ENCODE measurements around the gene INPP4B.

GRCh38 chr4:142309772-142310171, 536.3 kb downstream of the INPP4B start:
- TF ChIP-seq CTCF (IDR thresholded peaks at IDR 0.05) (no peak), TEAD4 (IDR thresholded peaks at IDR 0.05; ENCODE audit: borderline replicate concordance, insufficient read depth) (no peak)
